ENCODE data around the gene VCPKMT.

DNA sequence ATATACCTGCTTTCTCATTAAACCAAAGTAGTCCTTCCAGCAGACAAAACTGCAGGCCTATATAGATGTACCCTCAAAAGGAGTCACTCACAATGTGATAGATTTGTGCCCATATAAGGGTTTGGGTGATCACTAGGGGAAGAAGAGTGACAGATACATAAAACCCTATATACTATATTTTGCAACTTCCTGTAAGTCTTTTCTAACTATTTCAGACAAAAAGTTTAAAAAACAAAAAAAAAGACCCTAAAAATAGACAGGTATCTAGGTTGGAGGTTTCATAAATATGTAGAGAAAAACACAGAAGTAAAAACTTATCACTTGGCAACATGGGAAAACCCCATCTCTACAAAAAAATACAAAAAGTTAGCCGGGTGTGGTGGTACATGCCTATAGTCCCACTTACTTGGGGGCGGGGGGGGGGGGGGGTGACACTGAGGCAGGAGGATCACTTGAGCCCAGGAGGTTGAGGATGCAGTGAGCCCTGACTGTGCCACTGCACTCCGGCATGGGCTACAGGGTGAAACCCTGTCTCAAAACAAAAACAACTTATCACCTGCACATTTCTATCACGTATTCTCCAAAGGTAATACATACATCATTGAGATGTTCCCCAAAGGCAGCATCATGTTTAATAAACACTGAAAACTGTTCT, 2.9 kb downstream of the VCPKMT start:
- TF ChIP-seq, protein P1, sequence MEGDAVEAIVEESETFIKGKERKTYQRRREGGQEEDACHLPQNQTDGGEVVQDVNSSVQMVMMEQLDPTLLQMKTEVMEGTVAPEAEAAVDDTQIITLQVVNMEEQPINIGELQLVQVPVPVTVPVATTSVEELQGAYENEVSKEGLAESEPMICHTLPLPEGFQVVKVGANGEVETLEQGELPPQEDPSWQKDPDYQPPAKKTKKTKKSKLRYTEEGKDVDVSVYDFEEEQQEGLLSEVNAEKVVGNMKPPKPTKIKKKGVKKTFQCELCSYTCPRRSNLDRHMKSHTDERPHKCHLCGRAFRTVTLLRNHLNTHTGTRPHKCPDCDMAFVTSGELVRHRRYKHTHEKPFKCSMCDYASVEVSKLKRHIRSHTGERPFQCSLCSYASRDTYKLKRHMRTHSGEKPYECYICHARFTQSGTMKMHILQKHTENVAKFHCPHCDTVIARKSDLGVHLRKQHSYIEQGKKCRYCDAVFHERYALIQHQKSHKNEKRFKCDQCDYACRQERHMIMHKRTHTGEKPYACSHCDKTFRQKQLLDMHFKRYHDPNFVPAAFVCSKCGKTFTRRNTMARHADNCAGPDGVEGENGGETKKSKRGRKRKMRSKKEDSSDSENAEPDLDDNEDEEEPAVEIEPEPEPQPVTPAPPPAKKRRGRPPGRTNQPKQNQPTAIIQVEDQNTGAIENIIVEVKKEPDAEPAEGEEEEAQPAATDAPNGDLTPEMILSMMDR (IDR thresholded peaks at IDR 0.05; ENCODE audit: low read depth, low read length, poor library complexity, severe bottlenecking) = no peak
- TF ChIP-seq EZH2phosphoT487 (IDR thresholded peaks at IDR 0.05; ENCODE audit: borderline replicate concordance, low read length) = no peak

All from DOHH2 (cell line).